Spleen (tissue), 7 donors: ENCODE results near the gene HLA-DPB1.

Experiments used
- POLR2A ChIP-seq, 3 donors: fragments of 450-650 bp; IDR thresholded peaks; one replicate each; pipeline ENCODE4 v1.5.1; 2017; ENCODE audit warnings: antibody characterized with exemption in 3 of 3, mild to moderate bottlenecking in 1 of 3
- POLR2AphosphoS5 ChIP-seq, 3 donors: sonication (generic); formaldehyde crosslinking; IDR thresholded peaks; one replicate each; pipeline ENCODE4 v1.5.1; 2017; ENCODE audit warnings: antibody characterized with exemption in 3 of 3
- TF ChIP-seq, protein P1 (sequence below), 11 experiments: fragments of 200-600 bp in 7 of 11; fragments of 450-650 bp in 4 of 11; sonication (generic) in 4 of 11; IDR thresholded peaks in 8 of 11; conservative IDR thresholded peaks in 3 of 11; 1 replicate in 7 of 11; 2 replicates in 4 of 11; pipeline versions ENCODE4 v1.4.0 to v1.8.0; 2016 to 2021; ENCODE audit warnings: antibody characterized with exemption in 11 of 11, inconsistent platforms in 4 of 11, mild to moderate bottlenecking in 1 of 11
- donor health status: DM: no; HTN: no; CAD: no; lungs with moderate emphysema.
- donor health status: DM: no; HTN: no; CAD: no.
- donor health status: DM: no; HTN: no; CAD: no.

DNA sequence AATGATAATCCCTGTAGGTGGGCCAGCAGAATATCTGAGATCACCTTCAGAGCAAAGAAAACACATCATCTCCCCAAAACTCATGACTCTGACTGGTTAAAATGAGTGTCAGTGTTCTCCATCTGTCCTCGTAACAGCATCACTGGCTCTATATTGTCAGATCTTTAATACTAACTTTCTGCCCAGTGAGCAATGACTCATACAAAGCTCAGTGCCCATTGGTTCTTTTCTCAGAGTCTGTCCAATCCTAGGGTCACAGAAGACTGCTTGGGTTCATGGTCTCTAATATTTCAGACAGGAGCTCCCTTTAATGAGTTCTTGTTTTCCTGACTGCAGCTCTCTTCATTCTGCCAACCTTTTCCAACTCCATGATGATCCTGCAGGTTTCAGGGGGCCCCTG lies 36.4 kb downstream of the HLA-DPB1 start:
- TF ChIP-seq, protein P1, sequence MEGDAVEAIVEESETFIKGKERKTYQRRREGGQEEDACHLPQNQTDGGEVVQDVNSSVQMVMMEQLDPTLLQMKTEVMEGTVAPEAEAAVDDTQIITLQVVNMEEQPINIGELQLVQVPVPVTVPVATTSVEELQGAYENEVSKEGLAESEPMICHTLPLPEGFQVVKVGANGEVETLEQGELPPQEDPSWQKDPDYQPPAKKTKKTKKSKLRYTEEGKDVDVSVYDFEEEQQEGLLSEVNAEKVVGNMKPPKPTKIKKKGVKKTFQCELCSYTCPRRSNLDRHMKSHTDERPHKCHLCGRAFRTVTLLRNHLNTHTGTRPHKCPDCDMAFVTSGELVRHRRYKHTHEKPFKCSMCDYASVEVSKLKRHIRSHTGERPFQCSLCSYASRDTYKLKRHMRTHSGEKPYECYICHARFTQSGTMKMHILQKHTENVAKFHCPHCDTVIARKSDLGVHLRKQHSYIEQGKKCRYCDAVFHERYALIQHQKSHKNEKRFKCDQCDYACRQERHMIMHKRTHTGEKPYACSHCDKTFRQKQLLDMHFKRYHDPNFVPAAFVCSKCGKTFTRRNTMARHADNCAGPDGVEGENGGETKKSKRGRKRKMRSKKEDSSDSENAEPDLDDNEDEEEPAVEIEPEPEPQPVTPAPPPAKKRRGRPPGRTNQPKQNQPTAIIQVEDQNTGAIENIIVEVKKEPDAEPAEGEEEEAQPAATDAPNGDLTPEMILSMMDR (IDR thresholded peaks at IDR 0.05 in 8 of 11, conservative IDR thresholded peaks at IDR 0.05 in 3 of 11): no peak
- TF ChIP-seq POLR2A (IDR thresholded peaks at IDR 0.05): no peak
- TF ChIP-seq POLR2AphosphoS5 (IDR thresholded peaks at IDR 0.05): peak in 1 of 3 donors; percentile 9
